GM23338 (cell line): ENCODE results near the gene KRT32. TPM values are rescaled to one million over a fixed set of nuclear protein-coding genes. Genes with fewer than 3 reads are reported as not detected.

Experiments used
- ATAC-seq: fragments of 200-7000 bp; cut with Tn5 transposase; 3 replicates; pipeline ENCODE4 v1.9.1; 2020
- DNase-seq: peaks from one replicate; pipeline ENCODE4 v3.0.0-alpha.2; 2015; ENCODE audit warnings: low spot score
- H2AFZ ChIP-seq: fragments of 200-600 bp; sonication (generic); 2 replicates; pipeline ENCODE4 v1.8.0; 2016; ENCODE audit warnings: antibody characterized with exemption, mild to moderate bottlenecking, moderate library complexity
- H3F3A ChIP-seq: fragments of 200-600 bp; sonication (generic); replicated peaks from 2 replicates; pipeline ENCODE4 v1.8.0; 2017; ENCODE audit warnings: antibody characterized with exemption, mixed run types, low read depth
- H3K27ac ChIP-seq: fragments of 200-600 bp; sonication (generic); 2 replicates; pipeline ENCODE4 v1.6.1; 2016; ENCODE audit warnings: low read depth
- H3K27me3 ChIP-seq: fragments of 200-600 bp; sonication (generic); 2 replicates; pipeline ENCODE4 v1.8.0; 2016; ENCODE audit warnings: mild to moderate bottlenecking, mixed run types, moderate library complexity; ENCODE audit not compliant: insufficient read depth
- H3K36me3 ChIP-seq: fragments of 200-600 bp; sonication (generic); 2 replicates; pipeline ENCODE4 v1.8.0; 2016; ENCODE audit warnings: mild to moderate bottlenecking; ENCODE audit not compliant: insufficient read depth
- H3K4me1 ChIP-seq: fragments of 200-600 bp; sonication (generic); 2 replicates; pipeline ENCODE4 v1.8.0; 2016; ENCODE audit warnings: mild to moderate bottlenecking, moderate library complexity; ENCODE audit not compliant: insufficient read depth
- H3K4me2 ChIP-seq: fragments of 200-600 bp; sonication (generic); 2 replicates; pipeline ENCODE4 v1.7.1; 2017; ENCODE audit warnings: mixed run types
- H3K4me3 ChIP-seq: fragments of 200-600 bp; sonication (generic); 2 replicates; pipeline ENCODE4 v1.6.1; 2016; ENCODE audit warnings: mixed run types
- H3K79me2 ChIP-seq: fragments of 200-600 bp; sonication (generic); replicated peaks from 2 replicates; pipeline ENCODE4 v1.8.0; 2017; ENCODE audit warnings: mild to moderate bottlenecking; ENCODE audit not compliant: insufficient read depth
- H3K9me2 ChIP-seq: fragments of 200-600 bp; sonication (generic); 2 replicates; pipeline ENCODE4 v1.8.0; 2017; ENCODE audit not compliant: insufficient read depth
- H4K20me1 ChIP-seq: fragments of 200-600 bp; sonication (generic); replicated peaks from 2 replicates; pipeline ENCODE4 v1.8.0; 2017; ENCODE audit warnings: mild to moderate bottlenecking; ENCODE audit not compliant: insufficient read depth
- H3K27ac Mint-ChIP-seq: 2 replicates; pipeline ENCODE4 v1.8.0; 2020; ENCODE audit warnings: inconsistent platforms, mild to moderate bottlenecking, moderate library complexity, mixed read lengths
- H3K27me3 Mint-ChIP-seq: 3 replicates; pipeline ENCODE4 v1.8.0; 2022; ENCODE audit warnings: low read depth, mild to moderate bottlenecking, moderate library complexity, mixed read lengths, inconsistent platforms; ENCODE audit not compliant: insufficient read depth, poor library complexity
- H3K36me3 Mint-ChIP-seq: 3 replicates; pipeline ENCODE4 v1.8.0; 2021; ENCODE audit warnings: low read depth, mild to moderate bottlenecking, inconsistent platforms, moderate library complexity, mixed read lengths
- H3K4me1 Mint-ChIP-seq: 3 replicates; pipeline ENCODE4 v1.8.0; 2020; ENCODE audit warnings: mild to moderate bottlenecking, inconsistent platforms, mixed read lengths
- H3K4me3 Mint-ChIP-seq: 3 replicates; pipeline ENCODE4 v1.8.0; 2021; ENCODE audit warnings: moderate library complexity, mild to moderate bottlenecking, inconsistent platforms, mixed read lengths
- H3K9me3 Mint-ChIP-seq: 3 replicates; pipeline ENCODE4 v1.8.0; 2020; ENCODE audit warnings: moderate library complexity, mild to moderate bottlenecking, inconsistent platforms, mixed read lengths
- CREB1 ChIP-seq: fragments of 250-450 bp; sonication (Bioruptor Pico); IDR thresholded peaks from 2 replicates; pipeline ENCODE4 v1.5.0; 2020; ENCODE audit warnings: low read depth, mild to moderate bottlenecking, moderate library complexity
- EZH2 ChIP-seq: fragments of 200-600 bp; sonication (generic); IDR thresholded peaks from one replicate; pipeline ENCODE4 v1.8.0; 2017; ENCODE audit warnings: antibody characterized with exemption, mild to moderate bottlenecking, low read depth; ENCODE audit not compliant: unreplicated experiment
- EZH2phosphoT487 ChIP-seq: fragments of 200-600 bp; sonication (generic); IDR thresholded peaks from one replicate; pipeline ENCODE4 v1.8.1; 2018; ENCODE audit warnings: antibody characterized with exemption; ENCODE audit not compliant: unreplicated experiment
- JUNB ChIP-seq: IDR thresholded peaks from one replicate; pipeline ENCODE4 v1.6.1; 2016; ENCODE audit warnings: antibody characterized with exemption; ENCODE audit not compliant: unreplicated experiment
- NANOG ChIP-seq: IDR thresholded peaks from 2 replicates; pipeline ENCODE4 v1.6.1; 2016; ENCODE audit warnings: antibody characterized with exemption, borderline replicate concordance
- STAT1 ChIP-seq: IDR thresholded peaks from one replicate; pipeline ENCODE4 v1.6.1; 2016; ENCODE audit warnings: antibody characterized with exemption; ENCODE audit not compliant: unreplicated experiment
- ZNF114 ChIP-seq: fragments of 250-450 bp; sonication (Bioruptor Pico); IDR thresholded peaks from 2 replicates; pipeline ENCODE4 v1.5.0; 2020; ENCODE audit warnings: mild to moderate bottlenecking, moderate library complexity
- ZNF331 ChIP-seq: fragments of 250-450 bp; sonication (Bioruptor Pico); IDR thresholded peaks from 2 replicates; pipeline ENCODE4 v1.5.0; 2020; ENCODE audit warnings: low read depth, mild to moderate bottlenecking, moderate library complexity
- long read RNA-seq: library from polyadenylated mRNA; unstranded; transcript quantifications from one replicate; pipeline ENCODE4 v2.0.0, GENCODE V29; 2020; ENCODE audit not compliant: unreplicated experiment
- polyA plus RNA-seq: library from polyadenylated mRNA; unstranded; fragments of >200 nt; fragmentation: Nextera tagmentation; extraction: Ambion mirVana; gene quantifications from 2 replicates; pipeline ENCODE4 v1.2.1, GENCODE V29; 2016
- total RNA-seq: library from RNA; depleted of rRNA; stranded (reverse); fragments of >200 nt; shearing (Covaris generic); gene quantifications from 2 replicates; pipeline ENCODE4 v1.2.3, GENCODE V29; 2014; rRNA removed
- TF ChIP-seq, protein P1 (sequence below): IDR thresholded peaks from 2 replicates; pipeline ENCODE4 v1.6.1; 2016; ENCODE audit warnings: antibody characterized with exemption
- TF ChIP-seq, protein P2 (sequence below): fragments of 250-450 bp; sonication (Bioruptor Pico); IDR thresholded peaks from 2 replicates; pipeline ENCODE4 v1.5.0; 2020; ENCODE audit warnings: mild to moderate bottlenecking, moderate library complexity
- TF ChIP-seq, protein P3 (sequence below): IDR thresholded peaks from one replicate; pipeline ENCODE4 v1.6.1; 2018; ENCODE audit warnings: antibody characterized with exemption; ENCODE audit not compliant: unreplicated experiment

The KRT32 gene
- total RNA-seq (not detected in 2 replicates), polyA plus RNA-seq (not detected in 2 replicates)
- long read RNA-seq = 0 reads

DNA sequence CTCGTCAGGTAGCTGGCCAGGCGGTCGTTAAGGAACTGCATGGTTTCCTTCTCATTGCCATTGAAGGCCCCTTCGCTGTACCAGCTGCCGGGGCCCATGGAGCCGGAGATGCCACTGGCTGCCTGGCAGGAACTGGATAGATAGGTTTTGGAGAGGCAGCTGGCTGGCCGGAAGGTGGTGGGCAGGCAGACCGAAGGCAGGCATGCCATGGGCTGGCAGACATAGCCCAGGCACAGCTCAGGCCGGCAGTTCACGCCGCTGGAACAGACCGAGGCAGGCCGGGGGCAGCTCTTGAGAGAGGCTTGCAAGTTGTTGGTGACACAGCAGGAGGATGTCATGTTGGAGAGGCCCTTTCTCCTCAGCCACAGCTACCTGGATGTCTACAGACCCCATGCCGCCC, at the start of gene KRT32:
Gene KRT32, minus strand, starts transcription at position 399 of the 400 bp plus-strand sequence. Its CDS starts 61 bp downstream, at position 338.
- Histone ChIP-seq H3K36me3 (no peaks in the 10 kb centered on the region), H4K20me1 (no peaks in the 10 kb centered on the region), H3K4me1 (no peaks in the 10 kb centered on the region), H3K27me3 (no peaks in the 10 kb centered on the region), H3K27ac (no peak within 1 kb of the TSS), H3K4me3 (no peak within 1 kb of the TSS), H2AFZ (no peak within 1 kb of the TSS), H3K9me2 (0 out of 2 replicates have a peak, but pooled peaks cover 7% of the 10 kb centered on the region), H3F3A (no peaks in the 10 kb centered on the region), H3K4me2 (no peak within 1 kb of the TSS), H3K79me2 (no peaks in the 10 kb centered on the region)
- no peak within 1 kb of the TSS for H3K4me3 Mint-ChIP-seq
- H3K36me3 Mint-ChIP-seq = no peaks in the 10 kb centered on the region
- ATAC-seq (no peak), DNase-seq (no peak)
- H3K4me1 Mint-ChIP-seq = no peaks in the 10 kb centered on the region
- peaks cover 5% of the 10 kb centered on the region for H3K27me3 Mint-ChIP-seq
- TF ChIP-seq NANOG (no peak), JUNB (no peak), ZNF114 (no peak), EZH2 (no peak)
- TF ChIP-seq, protein P1, sequence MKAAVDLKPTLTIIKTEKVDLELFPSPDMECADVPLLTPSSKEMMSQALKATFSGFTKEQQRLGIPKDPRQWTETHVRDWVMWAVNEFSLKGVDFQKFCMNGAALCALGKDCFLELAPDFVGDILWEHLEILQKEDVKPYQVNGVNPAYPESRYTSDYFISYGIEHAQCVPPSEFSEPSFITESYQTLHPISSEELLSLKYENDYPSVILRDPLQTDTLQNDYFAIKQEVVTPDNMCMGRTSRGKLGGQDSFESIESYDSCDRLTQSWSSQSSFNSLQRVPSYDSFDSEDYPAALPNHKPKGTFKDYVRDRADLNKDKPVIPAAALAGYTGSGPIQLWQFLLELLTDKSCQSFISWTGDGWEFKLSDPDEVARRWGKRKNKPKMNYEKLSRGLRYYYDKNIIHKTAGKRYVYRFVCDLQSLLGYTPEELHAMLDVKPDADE = no peak
- H3K27ac Mint-ChIP-seq = no peak within 1 kb of the TSS
- H3K9me3 Mint-ChIP-seq = peaks cover 12% of the 10 kb centered on the region; the same call in 2 of the 3 replicates

DNA sequence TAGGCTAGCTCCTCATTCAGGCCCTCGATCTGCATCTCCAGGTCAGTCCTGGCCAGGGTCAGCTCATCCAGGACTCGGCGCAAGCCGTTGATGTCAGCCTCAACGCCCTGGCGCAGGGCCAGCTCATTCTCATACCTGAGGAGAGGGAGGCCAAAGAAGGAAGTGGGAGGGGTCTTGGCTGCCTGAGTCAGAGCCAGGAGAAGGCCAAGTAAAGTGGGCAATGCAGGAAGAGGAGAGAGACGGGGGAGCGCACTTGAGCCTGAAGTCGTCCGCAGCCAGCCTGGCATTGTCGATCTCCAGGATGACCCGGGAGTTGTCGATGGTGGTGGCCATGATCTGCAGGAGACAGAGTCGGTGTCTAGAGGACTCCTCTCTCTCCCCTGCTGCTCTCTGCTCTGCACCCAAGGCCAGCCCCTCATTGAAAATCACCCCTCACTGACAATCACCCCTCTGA, 49.7 kb upstream of the KRT32 start:
- Histone ChIP-seq H3K4me3 (no peak overlapping the region), H3K4me2 (no peak overlapping the region)
- peaks cover 20% of the 10 kb centered on the region for H3K27me3 Mint-ChIP-seq
- TF ChIP-seq ZNF331 (CRISPR knock-in tag) (no peak), NANOG (no peak), ZNF114 (no peak), EZH2phosphoT487 (no peak), CREB1 (CRISPR knock-in tag) (no peak), JUNB (no peak), STAT1 (no peak)
- TF ChIP-seq, protein P2, sequence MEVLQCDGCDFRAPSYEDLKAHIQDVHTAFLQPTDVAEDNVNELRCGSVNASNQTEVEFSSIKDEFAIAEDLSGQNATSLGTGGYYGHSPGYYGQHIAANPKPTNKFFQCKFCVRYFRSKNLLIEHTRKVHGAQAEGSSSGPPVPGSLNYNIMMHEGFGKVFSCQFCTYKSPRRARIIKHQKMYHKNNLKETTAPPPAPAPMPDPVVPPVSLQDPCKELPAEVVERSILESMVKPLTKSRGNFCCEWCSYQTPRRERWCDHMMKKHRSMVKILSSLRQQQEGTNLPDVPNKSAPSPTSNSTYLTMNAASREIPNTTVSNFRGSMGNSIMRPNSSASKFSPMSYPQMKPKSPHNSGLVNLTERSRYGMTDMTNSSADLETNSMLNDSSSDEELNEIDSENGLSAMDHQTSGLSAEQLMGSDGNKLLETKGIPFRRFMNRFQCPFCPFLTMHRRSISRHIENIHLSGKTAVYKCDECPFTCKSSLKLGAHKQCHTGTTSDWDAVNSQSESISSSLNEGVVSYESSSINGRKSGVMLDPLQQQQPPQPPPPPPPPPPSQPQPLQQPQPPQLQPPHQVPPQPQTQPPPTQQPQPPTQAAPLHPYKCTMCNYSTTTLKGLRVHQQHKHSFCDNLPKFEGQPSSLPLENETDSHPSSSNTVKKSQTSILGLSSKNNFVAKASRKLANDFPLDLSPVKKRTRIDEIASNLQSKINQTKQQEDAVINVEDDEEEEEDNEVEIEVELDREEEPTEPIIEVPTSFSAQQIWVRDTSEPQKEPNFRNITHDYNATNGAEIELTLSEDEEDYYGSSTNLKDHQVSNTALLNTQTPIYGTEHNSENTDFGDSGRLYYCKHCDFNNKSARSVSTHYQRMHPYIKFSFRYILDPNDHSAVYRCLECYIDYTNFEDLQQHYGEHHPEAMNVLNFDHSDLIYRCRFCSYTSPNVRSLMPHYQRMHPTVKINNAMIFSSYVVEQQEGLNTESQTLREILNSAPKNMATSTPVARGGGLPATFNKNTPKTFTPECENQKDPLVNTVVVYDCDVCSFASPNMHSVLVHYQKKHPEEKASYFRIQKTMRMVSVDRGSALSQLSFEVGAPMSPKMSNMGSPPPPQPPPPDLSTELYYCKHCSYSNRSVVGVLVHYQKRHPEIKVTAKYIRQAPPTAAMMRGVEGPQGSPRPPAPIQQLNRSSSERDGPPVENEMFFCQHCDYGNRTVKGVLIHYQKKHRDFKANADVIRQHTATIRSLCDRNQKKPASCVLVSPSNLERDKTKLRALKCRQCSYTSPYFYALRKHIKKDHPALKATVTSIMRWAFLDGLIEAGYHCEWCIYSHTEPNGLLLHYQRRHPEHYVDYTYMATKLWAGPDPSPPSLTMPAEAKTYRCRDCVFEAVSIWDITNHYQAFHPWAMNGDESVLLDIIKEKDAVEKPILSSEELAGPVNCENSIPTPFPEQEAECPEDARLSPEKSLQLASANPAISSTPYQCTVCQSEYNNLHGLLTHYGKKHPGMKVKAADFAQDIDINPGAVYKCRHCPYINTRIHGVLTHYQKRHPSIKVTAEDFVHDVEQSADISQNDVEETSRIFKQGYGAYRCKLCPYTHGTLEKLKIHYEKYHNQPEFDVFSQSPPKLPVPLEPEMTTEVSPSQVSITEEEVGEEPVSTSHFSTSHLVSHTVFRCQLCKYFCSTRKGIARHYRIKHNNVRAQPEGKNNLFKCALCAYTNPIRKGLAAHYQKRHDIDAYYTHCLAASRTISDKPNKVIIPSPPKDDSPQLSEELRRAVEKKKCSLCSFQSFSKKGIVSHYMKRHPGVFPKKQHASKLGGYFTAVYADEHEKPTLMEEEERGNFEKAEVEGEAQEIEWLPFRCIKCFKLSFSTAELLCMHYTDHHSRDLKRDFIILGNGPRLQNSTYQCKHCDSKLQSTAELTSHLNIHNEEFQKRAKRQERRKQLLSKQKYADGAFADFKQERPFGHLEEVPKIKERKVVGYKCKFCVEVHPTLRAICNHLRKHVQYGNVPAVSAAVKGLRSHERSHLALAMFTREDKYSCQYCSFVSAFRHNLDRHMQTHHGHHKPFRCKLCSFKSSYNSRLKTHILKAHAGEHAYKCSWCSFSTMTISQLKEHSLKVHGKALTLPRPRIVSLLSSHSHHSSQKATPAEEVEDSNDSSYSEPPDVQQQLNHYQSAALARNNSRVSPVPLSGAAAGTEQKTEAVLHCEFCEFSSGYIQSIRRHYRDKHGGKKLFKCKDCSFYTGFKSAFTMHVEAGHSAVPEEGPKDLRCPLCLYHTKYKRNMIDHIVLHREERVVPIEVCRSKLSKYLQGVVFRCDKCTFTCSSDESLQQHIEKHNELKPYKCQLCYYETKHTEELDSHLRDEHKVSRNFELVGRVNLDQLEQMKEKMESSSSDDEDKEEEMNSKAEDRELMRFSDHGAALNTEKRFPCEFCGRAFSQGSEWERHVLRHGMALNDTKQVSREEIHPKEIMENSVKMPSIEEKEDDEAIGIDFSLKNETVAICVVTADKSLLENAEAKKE (CRISPR knock-in tag) = no peak
- TF ChIP-seq, protein P3, sequence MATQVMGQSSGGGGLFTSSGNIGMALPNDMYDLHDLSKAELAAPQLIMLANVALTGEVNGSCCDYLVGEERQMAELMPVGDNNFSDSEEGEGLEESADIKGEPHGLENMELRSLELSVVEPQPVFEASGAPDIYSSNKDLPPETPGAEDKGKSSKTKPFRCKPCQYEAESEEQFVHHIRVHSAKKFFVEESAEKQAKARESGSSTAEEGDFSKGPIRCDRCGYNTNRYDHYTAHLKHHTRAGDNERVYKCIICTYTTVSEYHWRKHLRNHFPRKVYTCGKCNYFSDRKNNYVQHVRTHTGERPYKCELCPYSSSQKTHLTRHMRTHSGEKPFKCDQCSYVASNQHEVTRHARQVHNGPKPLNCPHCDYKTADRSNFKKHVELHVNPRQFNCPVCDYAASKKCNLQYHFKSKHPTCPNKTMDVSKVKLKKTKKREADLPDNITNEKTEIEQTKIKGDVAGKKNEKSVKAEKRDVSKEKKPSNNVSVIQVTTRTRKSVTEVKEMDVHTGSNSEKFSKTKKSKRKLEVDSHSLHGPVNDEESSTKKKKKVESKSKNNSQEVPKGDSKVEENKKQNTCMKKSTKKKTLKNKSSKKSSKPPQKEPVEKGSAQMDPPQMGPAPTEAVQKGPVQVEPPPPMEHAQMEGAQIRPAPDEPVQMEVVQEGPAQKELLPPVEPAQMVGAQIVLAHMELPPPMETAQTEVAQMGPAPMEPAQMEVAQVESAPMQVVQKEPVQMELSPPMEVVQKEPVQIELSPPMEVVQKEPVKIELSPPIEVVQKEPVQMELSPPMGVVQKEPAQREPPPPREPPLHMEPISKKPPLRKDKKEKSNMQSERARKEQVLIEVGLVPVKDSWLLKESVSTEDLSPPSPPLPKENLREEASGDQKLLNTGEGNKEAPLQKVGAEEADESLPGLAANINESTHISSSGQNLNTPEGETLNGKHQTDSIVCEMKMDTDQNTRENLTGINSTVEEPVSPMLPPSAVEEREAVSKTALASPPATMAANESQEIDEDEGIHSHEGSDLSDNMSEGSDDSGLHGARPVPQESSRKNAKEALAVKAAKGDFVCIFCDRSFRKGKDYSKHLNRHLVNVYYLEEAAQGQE = no peak

More for the DNA sequence above, 49.7 kb upstream of the KRT32 start:
- no peak overlapping the region for H3K27ac ChIP-seq
- Mint-ChIP-seq H3K4me3 (no peak overlapping the region), H3K36me3 (no peaks in the 10 kb centered on the region), H3K27ac (no peak overlapping the region), H3K4me1 (peaks cover 27% of the 10 kb centered on the region), H3K9me3 (no peaks in the 10 kb centered on the region)
- no peaks in the 10 kb centered on the region for H3K79me2 ChIP-seq
- ATAC-seq (no peak), DNase-seq (no peak)
- H3K36me3 ChIP-seq = no peaks in the 10 kb centered on the region
- no peaks in the 10 kb centered on the region for H4K20me1 ChIP-seq
- 0 out of 2 replicates have a peak, but pooled peaks cover 4% of the 10 kb centered on the region for H3F3A ChIP-seq
- no peaks in the 10 kb centered on the region for H3K9me2 ChIP-seq
- H2AFZ ChIP-seq = no peak overlapping the region
- no peaks in the 10 kb centered on the region for H3K27me3 ChIP-seq
- peaks cover 6% of the 10 kb centered on the region; the same call in 1 of the 2 replicates for H3K4me1 ChIP-seq
